Gastroesophageal sphincter (tissue), 3 donors: ENCODE results near the gene SLC9A6.

Experiments
- EP300 ChIP-seq: sonication (generic); formaldehyde crosslinking; IDR thresholded peaks from one replicate; pipeline ENCODE4 v1.6.1; 2017; ENCODE audit warnings: antibody characterized with exemption, mild to moderate bottlenecking
- TF ChIP-seq, protein P1 (sequence below), 4 experiments: fragments of 200-600 bp in 2 of 4; fragments of 450-650 bp in 2 of 4; sonication (generic) in 1 of 4; IDR thresholded peaks; one replicate each; pipeline ENCODE4 v1.5.1; 2017 to 2019; ENCODE audit warnings: antibody characterized with exemption in 4 of 4, mild to moderate bottlenecking in 2 of 4, moderate library complexity in 2 of 4

DNA sequence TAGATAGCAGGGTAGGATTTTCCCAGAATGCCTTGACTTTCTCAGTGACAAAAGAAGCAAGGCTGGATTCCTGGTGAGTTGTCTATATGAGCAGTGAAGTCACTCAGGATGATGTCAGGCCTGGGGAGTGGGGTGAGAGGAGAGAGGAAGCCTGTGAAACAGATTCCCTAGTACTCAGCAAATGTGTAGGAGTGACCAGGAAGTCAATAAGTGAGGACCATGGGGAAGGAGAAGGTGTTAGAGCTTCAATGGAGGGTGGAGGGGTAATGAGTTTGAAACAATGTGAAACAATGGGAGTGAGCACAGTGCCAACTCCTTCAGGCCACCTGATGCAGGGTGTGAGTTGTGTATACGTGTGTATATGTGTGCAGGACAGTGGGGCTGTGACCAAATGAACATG lies 2.4 kb upstream of the SLC9A6 start:
- TF ChIP-seq EP300 = no peak
- TF ChIP-seq, protein P1, sequence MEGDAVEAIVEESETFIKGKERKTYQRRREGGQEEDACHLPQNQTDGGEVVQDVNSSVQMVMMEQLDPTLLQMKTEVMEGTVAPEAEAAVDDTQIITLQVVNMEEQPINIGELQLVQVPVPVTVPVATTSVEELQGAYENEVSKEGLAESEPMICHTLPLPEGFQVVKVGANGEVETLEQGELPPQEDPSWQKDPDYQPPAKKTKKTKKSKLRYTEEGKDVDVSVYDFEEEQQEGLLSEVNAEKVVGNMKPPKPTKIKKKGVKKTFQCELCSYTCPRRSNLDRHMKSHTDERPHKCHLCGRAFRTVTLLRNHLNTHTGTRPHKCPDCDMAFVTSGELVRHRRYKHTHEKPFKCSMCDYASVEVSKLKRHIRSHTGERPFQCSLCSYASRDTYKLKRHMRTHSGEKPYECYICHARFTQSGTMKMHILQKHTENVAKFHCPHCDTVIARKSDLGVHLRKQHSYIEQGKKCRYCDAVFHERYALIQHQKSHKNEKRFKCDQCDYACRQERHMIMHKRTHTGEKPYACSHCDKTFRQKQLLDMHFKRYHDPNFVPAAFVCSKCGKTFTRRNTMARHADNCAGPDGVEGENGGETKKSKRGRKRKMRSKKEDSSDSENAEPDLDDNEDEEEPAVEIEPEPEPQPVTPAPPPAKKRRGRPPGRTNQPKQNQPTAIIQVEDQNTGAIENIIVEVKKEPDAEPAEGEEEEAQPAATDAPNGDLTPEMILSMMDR (IDR thresholded peaks at IDR 0.05) = no peak
